ENCODE measurements around the gene SI.

Gene SI

GRCh38 chr3:165075695-165076094 is 2.6 kb downstream of the SI start:
- Histone ChIP-seq H3K27ac (no peak overlapping the region), H3K27me3 (ENCODE audit: insufficient read depth, low read depth, severe bottlenecking) (no peaks in the 10 kb centered on the region), H3K36me3 (no peaks in the 10 kb centered on the region), H3K4me3 (ENCODE audit: low read depth, low read length) (no peak overlapping the region), H3K9me3 (ENCODE audit: severe bottlenecking) (no peaks in the 10 kb centered on the region)
- no peak for DNase-seq
- TF ChIP-seq CTCF (IDR thresholded peaks at IDR 0.05; ENCODE audit: low read depth, low read length): no peak

DNA sequence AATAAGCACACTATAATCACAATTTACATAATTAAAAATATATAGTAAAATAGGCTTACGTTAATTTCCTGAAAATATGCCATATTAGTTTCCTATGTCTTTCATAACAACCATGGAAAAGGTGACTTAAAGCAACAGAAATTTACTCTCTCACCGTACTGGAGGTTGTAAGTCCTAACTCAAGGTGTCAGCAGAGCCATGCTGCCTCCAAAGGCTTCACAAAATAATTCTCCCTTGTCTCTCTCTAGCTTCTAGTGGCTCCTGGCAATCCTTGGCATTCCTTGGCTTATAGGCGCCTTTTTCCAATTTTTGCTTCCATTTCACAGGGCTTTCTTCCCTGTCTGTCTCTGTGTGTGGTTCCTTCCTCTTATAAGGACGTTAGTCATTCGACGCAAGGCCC is 7.6 kb downstream of the SI start:
- no peaks in the 10 kb centered on the region for H3K27me3 ChIP-seq (ENCODE audit: insufficient read depth, low read depth, severe bottlenecking)
- no peak overlapping the region for H3K27ac ChIP-seq
- no peaks in the 10 kb centered on the region for H3K36me3 ChIP-seq
- no peak overlapping the region for H3K4me3 ChIP-seq (ENCODE audit: low read depth, low read length)
- no peaks in the 10 kb centered on the region for H3K9me3 ChIP-seq (ENCODE audit: severe bottlenecking)
- no peak for TF ChIP-seq CTCF (IDR thresholded peaks at IDR 0.05; ENCODE audit: low read depth, low read length)
- DNase-seq: no peak

- Histone ChIP-seq H3K27me3 (ENCODE audit: insufficient read depth, low read depth, severe bottlenecking) (no peaks in the 10 kb centered on the region), H3K36me3 (no peaks in the 10 kb centered on the region), H3K27ac (no peak overlapping the region), H3K9me3 (ENCODE audit: severe bottlenecking) (no peaks in the 10 kb centered on the region), H3K4me3 (ENCODE audit: low read depth, low read length) (no peak overlapping the region)
- no peak for DNase-seq
- no peak for TF ChIP-seq CTCF (IDR thresholded peaks at IDR 0.05; ENCODE audit: low read depth, low read length)
Observed at GRCh38 chr3:165056510-165056909, 21.8 kb downstream of the SI start.

DNA sequence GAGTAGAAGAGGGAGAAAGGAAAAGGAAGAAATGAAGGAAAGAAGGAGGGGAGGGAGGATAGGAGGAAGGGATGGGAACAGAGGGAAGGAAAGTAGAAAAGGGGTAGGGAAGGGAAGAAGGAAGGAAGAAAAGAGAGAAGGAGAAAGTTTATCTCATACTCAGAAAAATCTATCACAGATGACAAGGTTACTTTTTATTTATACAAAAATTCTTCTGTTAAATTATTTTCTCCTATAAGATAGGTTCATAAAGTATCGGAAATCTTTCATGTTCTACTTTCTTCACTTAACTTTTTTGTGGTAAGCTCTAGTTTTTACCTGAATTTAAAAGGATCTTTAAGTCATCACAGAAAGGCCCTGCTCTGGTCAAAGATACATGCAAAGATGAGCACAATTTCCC is 38.1 kb downstream of the SI start:
- no peak for TF ChIP-seq CTCF (IDR thresholded peaks at IDR 0.05; ENCODE audit: low read depth, low read length)
- Histone ChIP-seq H3K27me3 (ENCODE audit: insufficient read depth, low read depth, severe bottlenecking) (no peaks in the 10 kb centered on the region), H3K27ac (no peak overlapping the region), H3K36me3 (no peaks in the 10 kb centered on the region), H3K4me3 (ENCODE audit: low read depth, low read length) (no peak overlapping the region), H3K9me3 (ENCODE audit: severe bottlenecking) (no peaks in the 10 kb centered on the region)
- DNase-seq: no peak

GRCh38 chr3:165011557-165011956 is 66.7 kb downstream of the SI start:
- H3K27me3 ChIP-seq (ENCODE audit: insufficient read depth, low read depth, severe bottlenecking): no peaks in the 10 kb centered on the region
- no peaks in the 10 kb centered on the region for H3K9me3 ChIP-seq (ENCODE audit: severe bottlenecking)
- TF ChIP-seq CTCF (IDR thresholded peaks at IDR 0.05; ENCODE audit: low read depth, low read length): no peak
- no peaks in the 10 kb centered on the region for H3K36me3 ChIP-seq
- no peak for DNase-seq
- H3K27ac ChIP-seq: no peak overlapping the region
- no peak overlapping the region for H3K4me3 ChIP-seq (ENCODE audit: low read depth, low read length)

DNA sequence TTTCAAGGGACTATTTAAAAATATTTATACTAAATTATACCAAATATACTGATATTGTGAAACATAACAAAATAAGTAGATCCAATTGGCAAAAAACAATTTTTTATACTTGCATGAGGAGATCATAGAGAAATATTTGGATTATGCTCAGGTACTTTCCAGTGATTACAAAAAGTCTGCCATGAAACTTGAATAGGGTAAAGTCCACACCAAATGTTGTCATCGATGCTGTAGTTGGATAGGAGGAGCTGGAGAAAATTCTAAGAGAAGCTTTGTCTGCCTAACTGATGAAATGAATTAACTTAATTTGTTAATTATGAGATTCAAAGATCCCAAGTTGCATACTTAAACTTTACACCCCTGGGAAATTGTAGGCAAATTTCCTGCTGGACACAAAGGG is 93.3 kb downstream of the SI start:
- Histone ChIP-seq H3K36me3 (no peaks in the 10 kb centered on the region), H3K9me3 (ENCODE audit: severe bottlenecking) (no peaks in the 10 kb centered on the region), H3K27ac (no peak overlapping the region), H3K4me3 (ENCODE audit: low read depth, low read length) (no peak overlapping the region), H3K27me3 (ENCODE audit: insufficient read depth, low read depth, severe bottlenecking) (no peaks in the 10 kb centered on the region)
- no peak for DNase-seq
- TF ChIP-seq CTCF (IDR thresholded peaks at IDR 0.05; ENCODE audit: low read depth, low read length): no peak
